Astrocyte (in vitro differentiated cells and primary cell): Measurements from ENCODE around the gene MED4. TPM values are rescaled to one million over a fixed set of nuclear protein-coding genes. Genes with fewer than 3 reads are reported as not detected.

ENCODE experiments used
- DNase-seq: peaks from one replicate; pipeline ENCODE4 v3.0.0-alpha.2; 2010; ENCODE audit warnings: low read depth
- FAIRE-seq: peaks from 2 replicates; lab custom pipeline; 2011; peaks lifted over from hg19 to GRCh38; lab: Jason Lieb, UNC
- H2AFZ ChIP-seq: 2 replicates; pipeline ENCODE4 v1.6.0; 2012; ENCODE audit warnings: low read depth, low read length, inconsistent platforms
- H3K27ac ChIP-seq: 2 replicates; pipeline ENCODE4 v1.5.1; 2011; ENCODE audit warnings: low read depth, low read length, inconsistent platforms
- H3K27me3 ChIP-seq: 2 replicates; pipeline ENCODE4 v1.6.0; 2011; ENCODE audit warnings: low read length, inconsistent platforms; ENCODE audit not compliant: insufficient read depth
- H3K36me3 ChIP-seq: 2 replicates; pipeline ENCODE4 v1.5.1; 2011; ENCODE audit warnings: low read length, inconsistent platforms; ENCODE audit not compliant: insufficient read depth
- H3K4me1 ChIP-seq: 2 replicates; pipeline ENCODE4 v1.5.1; 2011; ENCODE audit warnings: low read length, inconsistent platforms; ENCODE audit not compliant: insufficient read depth
- H3K4me2 ChIP-seq: 2 replicates; pipeline ENCODE4 v1.6.0; 2012; ENCODE audit warnings: low read length, inconsistent platforms
- H3K4me3 ChIP-seq: 2 replicates; pipeline ENCODE4 v1.5.1; 2011; ENCODE audit warnings: low read depth, mild to moderate bottlenecking, low read length, inconsistent platforms; ENCODE audit not compliant: insufficient read depth
- H3K79me2 ChIP-seq: 2 replicates; pipeline ENCODE4 v1.6.0; 2012; ENCODE audit warnings: mild to moderate bottlenecking, low read length, inconsistent platforms; ENCODE audit not compliant: insufficient read depth
- H3K9ac ChIP-seq: 2 replicates; pipeline ENCODE4 v1.6.0; 2012; ENCODE audit warnings: mild to moderate bottlenecking, low read length, inconsistent platforms
- H3K9me3 ChIP-seq: 2 replicates; pipeline ENCODE4 v1.5.1; 2012; ENCODE audit warnings: low read depth, mild to moderate bottlenecking, low read length, inconsistent platforms; ENCODE audit not compliant: insufficient read depth
- H4K20me1 ChIP-seq: 2 replicates; pipeline ENCODE4 v1.6.0; 2012; ENCODE audit warnings: low read length, inconsistent platforms; ENCODE audit not compliant: insufficient read depth
- H3K27ac Mint-ChIP-seq: one replicate; pipeline ENCODE4 v1.8.0; 2021; ENCODE audit warnings: mild to moderate bottlenecking, mixed read lengths; ENCODE audit not compliant: unreplicated experiment
- H3K27me3 Mint-ChIP-seq: one replicate; pipeline ENCODE4 v1.8.0; 2021; ENCODE audit warnings: low read depth, mixed read lengths; ENCODE audit not compliant: unreplicated experiment
- H3K36me3 Mint-ChIP-seq: one replicate; pipeline ENCODE4 v1.8.0; 2021; ENCODE audit warnings: low read depth, mixed read lengths; ENCODE audit not compliant: unreplicated experiment
- H3K4me1 Mint-ChIP-seq: one replicate; pipeline ENCODE4 v1.8.0; 2021; ENCODE audit warnings: low read depth, mixed read lengths; ENCODE audit not compliant: unreplicated experiment
- H3K4me3 Mint-ChIP-seq: one replicate; pipeline ENCODE4 v1.8.0; 2021; ENCODE audit warnings: mild to moderate bottlenecking, moderate library complexity, mixed read lengths; ENCODE audit not compliant: unreplicated experiment
- H3K9me3 Mint-ChIP-seq: one replicate; pipeline ENCODE4 v1.8.0; 2021; ENCODE audit warnings: mild to moderate bottlenecking, mixed read lengths; ENCODE audit not compliant: unreplicated experiment
- CTCF ChIP-seq: IDR thresholded peaks from 2 replicates; pipeline ENCODE4 v1.5.1; 2011; ENCODE audit warnings: low read depth, mild to moderate bottlenecking, inconsistent platforms, low read length, moderate library complexity; ENCODE audit not compliant: insufficient read depth
- EZH2 ChIP-seq: IDR thresholded peaks from 2 replicates; pipeline ENCODE4 v1.6.1; 2012; ENCODE audit warnings: mild to moderate bottlenecking, low read length, inconsistent platforms; ENCODE audit not compliant: insufficient read depth
- total RNA-seq: library from RNA; stranded (reverse); gene quantifications from 2 replicates; pipeline ENCODE4 v1.2.1, GENCODE V29; 2021

Gene MED4
- total RNA-seq, 1 donor from 2014 or later, result 37.5 TPM

- Histone ChIP-seq H4K20me1 (no peaks in the 10 kb centered on the region), H3K36me3 (no peaks in the 10 kb centered on the region), H3K27ac (no peak overlapping the region), H3K27me3 (no peaks in the 10 kb centered on the region), H2AFZ (no peak overlapping the region), H3K9ac (no peak overlapping the region), H3K79me2 (no peaks in the 10 kb centered on the region), H3K4me3 (no peak overlapping the region), H3K9me3 (no peaks in the 10 kb centered on the region), H3K4me1 (no peaks in the 10 kb centered on the region), H3K4me2 (no peak overlapping the region)
- no peak for FAIRE-seq
- Mint-ChIP-seq H3K27ac (no peak overlapping the region), H3K4me3 (no peak overlapping the region), H3K27me3 (no peaks in the 10 kb centered on the region), H3K9me3 (peaks cover 3% of the 10 kb centered on the region), H3K4me1 (no peaks in the 10 kb centered on the region), H3K36me3 (peaks cover 2% of the 10 kb centered on the region)
- no peak for DNase-seq
- TF ChIP-seq EZH2 (no peak), CTCF (no peak)
Measured at GRCh38 chr13:48142436-48142835, 47.5 kb upstream of the MED4 start.

GRCh38 chr13:48138270-48138669 is 43.4 kb upstream of the MED4 start:
- no peak overlapping the region for H2AFZ ChIP-seq
- no peak overlapping the region for H3K4me2 ChIP-seq
- no peaks in the 10 kb centered on the region for H4K20me1 ChIP-seq
- H3K27me3 Mint-ChIP-seq, result no peaks in the 10 kb centered on the region
- no peaks in the 10 kb centered on the region for H3K79me2 ChIP-seq
- H3K27ac ChIP-seq, result no peak overlapping the region
- H3K27me3 ChIP-seq, result no peaks in the 10 kb centered on the region
- no peak for TF ChIP-seq EZH2
- no peak overlapping the region for H3K4me3 ChIP-seq
- peaks cover 2% of the 10 kb centered on the region for H3K36me3 Mint-ChIP-seq
- H3K4me3 Mint-ChIP-seq, result no peak overlapping the region
- H3K4me1 ChIP-seq, result no peaks in the 10 kb centered on the region
- DNase-seq, result no peak
- H3K36me3 ChIP-seq, result no peaks in the 10 kb centered on the region
- H3K27ac Mint-ChIP-seq, result no peak overlapping the region
- peaks cover 6% of the 10 kb centered on the region for H3K9me3 Mint-ChIP-seq
- no peaks in the 10 kb centered on the region for H3K9me3 ChIP-seq
- H3K9ac ChIP-seq, result no peak overlapping the region
- no peaks in the 10 kb centered on the region for H3K4me1 Mint-ChIP-seq
- FAIRE-seq, result no peak

- H3K27ac ChIP-seq, result no peak overlapping the region
- Mint-ChIP-seq H3K4me3 (no peak overlapping the region), H3K9me3 (peaks cover 3% of the 10 kb centered on the region)
Measured at GRCh38 chr13:48132961-48133360, 38.1 kb upstream of the MED4 start.

More at GRCh38 chr13:48132961-48133360, 38.1 kb upstream of the MED4 start:
- Mint-ChIP-seq H3K27ac (no peak overlapping the region), H3K36me3 (peaks cover 2% of the 10 kb centered on the region), H3K27me3 (no peaks in the 10 kb centered on the region), H3K4me1 (peaks cover 3% of the 10 kb centered on the region)
- Histone ChIP-seq H3K4me2 (no peak overlapping the region), H3K9ac (no peak overlapping the region), H4K20me1 (no peaks in the 10 kb centered on the region), H3K27me3 (no peaks in the 10 kb centered on the region), H3K9me3 (no peaks in the 10 kb centered on the region), H2AFZ (no peak overlapping the region), H3K4me1 (no peaks in the 10 kb centered on the region), H3K36me3 (no peaks in the 10 kb centered on the region), H3K79me2 (no peaks in the 10 kb centered on the region), H3K4me3 (no peak overlapping the region)
- FAIRE-seq (no peak), DNase-seq (no peak)
- TF ChIP-seq CTCF, result no peak
- no peak for TF ChIP-seq EZH2
